ENCODE data around the gene GGCX. TPM values are rescaled to one million over a fixed set of nuclear protein-coding genes. Genes with fewer than 3 reads are reported as not detected.

GGCX gene
- total and polyA plus RNA-seq, 2 of the 13 experiments (the other 11 are each of a cell fraction or from before 2014, with no cell fraction given) = 72.5 to 103 TPM

- TF ChIP-seq HOXA5 (CRISPR knock-in tag; IDR thresholded peaks at IDR 0.05) = no peak
- TF ChIP-seq POLR2AphosphoS5 (IDR thresholded peaks at IDR 0.05; ENCODE audit: low read depth, low read length) = no peak; the same call in 1 of the 2 replicates
- no peak for TF ChIP-seq LBX2 (CRISPR knock-in tag; IDR thresholded peaks at IDR 0.05; ENCODE audit: borderline replicate concordance)
- no peak for TF ChIP-seq ZNF547 (CRISPR knock-in tag; IDR thresholded peaks at IDR 0.05)
- TF ChIP-seq DZIP1 (CRISPR knock-in tag; IDR thresholded peaks at IDR 0.05) = no peak
- peak; percentile 12; the same call in 1 of the 2 replicates for TF ChIP-seq ZNF543 (CRISPR knock-in tag; IDR thresholded peaks at IDR 0.05)
- TF ChIP-seq KMT2A (CRISPR knock-in tag; IDR thresholded peaks at IDR 0.05) = no peak; the same call in 1 of the 2 replicates
- TF ChIP-seq DMAP1 (CRISPR knock-in tag; IDR thresholded peaks at IDR 0.05) = peak; percentile 16; the same call in 1 of the 2 replicates
- TF ChIP-seq, protein P1, sequence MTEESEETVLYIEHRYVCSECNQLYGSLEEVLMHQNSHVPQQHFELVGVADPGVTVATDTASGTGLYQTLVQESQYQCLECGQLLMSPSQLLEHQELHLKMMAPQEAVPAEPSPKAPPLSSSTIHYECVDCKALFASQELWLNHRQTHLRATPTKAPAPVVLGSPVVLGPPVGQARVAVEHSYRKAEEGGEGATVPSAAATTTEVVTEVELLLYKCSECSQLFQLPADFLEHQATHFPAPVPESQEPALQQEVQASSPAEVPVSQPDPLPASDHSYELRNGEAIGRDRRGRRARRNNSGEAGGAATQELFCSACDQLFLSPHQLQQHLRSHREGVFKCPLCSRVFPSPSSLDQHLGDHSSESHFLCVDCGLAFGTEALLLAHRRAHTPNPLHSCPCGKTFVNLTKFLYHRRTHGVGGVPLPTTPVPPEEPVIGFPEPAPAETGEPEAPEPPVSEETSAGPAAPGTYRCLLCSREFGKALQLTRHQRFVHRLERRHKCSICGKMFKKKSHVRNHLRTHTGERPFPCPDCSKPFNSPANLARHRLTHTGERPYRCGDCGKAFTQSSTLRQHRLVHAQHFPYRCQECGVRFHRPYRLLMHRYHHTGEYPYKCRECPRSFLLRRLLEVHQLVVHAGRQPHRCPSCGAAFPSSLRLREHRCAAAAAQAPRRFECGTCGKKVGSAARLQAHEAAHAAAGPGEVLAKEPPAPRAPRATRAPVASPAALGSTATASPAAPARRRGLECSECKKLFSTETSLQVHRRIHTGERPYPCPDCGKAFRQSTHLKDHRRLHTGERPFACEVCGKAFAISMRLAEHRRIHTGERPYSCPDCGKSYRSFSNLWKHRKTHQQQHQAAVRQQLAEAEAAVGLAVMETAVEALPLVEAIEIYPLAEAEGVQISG (CRISPR knock-in tag; IDR thresholded peaks at IDR 0.05) = no peak
- no peak for TF ChIP-seq STAT6 (CRISPR knock-in tag; IDR thresholded peaks at IDR 0.05; ENCODE audit: borderline replicate concordance)
- TF ChIP-seq, protein P2, sequence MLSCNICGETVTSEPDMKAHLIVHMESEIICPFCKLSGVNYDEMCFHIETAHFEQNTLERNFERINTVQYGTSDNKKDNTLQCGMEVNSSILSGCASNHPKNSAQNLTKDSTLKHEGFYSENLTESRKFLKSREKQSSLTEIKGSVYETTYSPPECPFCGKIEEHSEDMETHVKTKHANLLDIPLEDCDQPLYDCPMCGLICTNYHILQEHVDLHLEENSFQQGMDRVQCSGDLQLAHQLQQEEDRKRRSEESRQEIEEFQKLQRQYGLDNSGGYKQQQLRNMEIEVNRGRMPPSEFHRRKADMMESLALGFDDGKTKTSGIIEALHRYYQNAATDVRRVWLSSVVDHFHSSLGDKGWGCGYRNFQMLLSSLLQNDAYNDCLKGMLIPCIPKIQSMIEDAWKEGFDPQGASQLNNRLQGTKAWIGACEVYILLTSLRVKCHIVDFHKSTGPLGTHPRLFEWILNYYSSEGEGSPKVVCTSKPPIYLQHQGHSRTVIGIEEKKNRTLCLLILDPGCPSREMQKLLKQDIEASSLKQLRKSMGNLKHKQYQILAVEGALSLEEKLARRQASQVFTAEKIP (CRISPR knock-in tag; IDR thresholded peaks at IDR 0.05; ENCODE audit: borderline replicate concordance) = no peak
- TF ChIP-seq, protein P3, sequence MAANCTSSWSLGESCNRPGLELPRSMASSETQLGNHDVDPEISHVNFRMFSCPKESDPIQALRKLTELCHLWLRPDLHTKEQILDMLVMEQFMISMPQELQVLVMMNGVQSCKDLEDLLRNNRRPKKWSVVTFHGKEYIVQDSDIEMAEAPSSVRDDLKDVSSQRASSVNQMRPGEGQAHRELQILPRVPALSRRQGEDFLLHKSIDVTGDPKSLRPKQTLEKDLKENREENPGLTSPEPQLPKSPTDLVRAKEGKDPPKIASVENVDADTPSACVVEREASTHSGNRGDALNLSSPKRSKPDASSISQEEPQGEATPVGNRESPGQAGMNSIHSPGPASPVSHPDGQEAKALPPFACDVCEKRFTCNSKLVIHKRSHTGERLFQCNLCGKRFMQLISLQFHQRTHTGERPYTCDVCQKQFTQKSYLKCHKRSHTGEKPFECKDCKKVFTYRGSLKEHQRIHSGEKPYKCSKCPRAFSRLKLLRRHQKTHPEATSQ (CRISPR knock-in tag; IDR thresholded peaks at IDR 0.05; ENCODE audit: borderline replicate concordance) = no peak
- TF ChIP-seq ZNF672 (CRISPR knock-in tag; IDR thresholded peaks at IDR 0.05) = no peak
- peak; percentile 72; the same call in 1 of the 2 replicates for TF ChIP-seq ZFP90 (CRISPR knock-in tag; IDR thresholded peaks at IDR 0.05; ENCODE audit: borderline replicate concordance)
- TF ChIP-seq ZNF709 (CRISPR knock-in tag; IDR thresholded peaks at IDR 0.05) = no peak
- TF ChIP-seq ZNF850 (CRISPR knock-in tag; conservative IDR thresholded peaks at IDR 0.05) = no peak
Observed at GRCh38 chr2:85601771-85602475, 40.6 kb upstream of the GGCX start (continued).

All from HepG2 (cell line).